Activated CD8-positive, alpha-beta memory T cell treated with anti-CD3 and anti-CD28 coated beads, Interleukin-2, amount 50 U/mL, for 24 hours (primary cell): ENCODE measurements around the gene GPR101.

Source experiments
- DNase-seq: peaks from one replicate; pipeline ENCODE4 v3.0.0-alpha.2; 2020; ENCODE audit errors: extremely low read depth

GPR101 gene, protein sequence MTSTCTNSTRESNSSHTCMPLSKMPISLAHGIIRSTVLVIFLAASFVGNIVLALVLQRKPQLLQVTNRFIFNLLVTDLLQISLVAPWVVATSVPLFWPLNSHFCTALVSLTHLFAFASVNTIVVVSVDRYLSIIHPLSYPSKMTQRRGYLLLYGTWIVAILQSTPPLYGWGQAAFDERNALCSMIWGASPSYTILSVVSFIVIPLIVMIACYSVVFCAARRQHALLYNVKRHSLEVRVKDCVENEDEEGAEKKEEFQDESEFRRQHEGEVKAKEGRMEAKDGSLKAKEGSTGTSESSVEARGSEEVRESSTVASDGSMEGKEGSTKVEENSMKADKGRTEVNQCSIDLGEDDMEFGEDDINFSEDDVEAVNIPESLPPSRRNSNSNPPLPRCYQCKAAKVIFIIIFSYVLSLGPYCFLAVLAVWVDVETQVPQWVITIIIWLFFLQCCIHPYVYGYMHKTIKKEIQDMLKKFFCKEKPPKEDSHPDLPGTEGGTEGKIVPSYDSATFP

GRCh38 chrX:137033774-137034507 lies at the start of gene GPR101:
Gene GPR101 (minus strand): TSS chrX:137033995. CDS start chrX:137031674, 2,321 bp downstream.
- no peak for DNase-seq

DNA sequence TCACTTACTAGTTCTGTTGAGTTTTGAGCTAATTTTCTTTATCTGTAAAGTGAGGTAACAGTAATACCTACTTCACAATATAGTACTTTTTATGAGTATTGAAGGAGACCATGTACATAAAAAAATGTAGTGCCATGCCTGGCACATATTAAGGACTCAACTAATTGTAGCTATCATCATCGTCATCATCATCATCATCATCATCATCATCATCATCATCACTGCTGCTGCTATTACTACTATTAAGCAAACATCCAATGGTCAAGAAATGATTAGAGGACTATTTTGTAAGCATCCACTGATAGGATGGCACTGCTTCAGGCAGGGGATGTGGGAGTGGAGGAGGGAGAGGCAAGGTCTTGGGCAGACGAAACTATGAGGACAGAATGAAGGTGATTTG lies 47.4 kb upstream of the GPR101 start:
- DNase-seq = no peak

DNA sequence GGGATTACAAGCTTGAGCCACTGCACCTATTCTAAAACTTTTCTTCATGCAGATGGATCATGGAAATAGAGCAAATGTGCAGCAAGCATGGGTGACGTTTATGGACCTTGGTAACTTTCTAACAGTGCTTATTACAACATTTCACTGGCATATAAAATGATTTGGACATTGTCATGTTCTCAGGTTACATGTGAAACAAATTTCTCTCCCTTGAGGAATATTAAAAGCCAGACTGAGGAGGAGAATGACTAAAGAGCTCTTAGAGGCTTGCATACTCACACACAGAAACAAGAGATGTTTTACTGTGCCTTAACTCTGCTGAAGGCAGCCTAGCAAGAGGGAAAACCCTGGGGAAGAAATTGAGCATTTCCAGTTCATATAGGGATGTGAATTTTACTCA lies 38.6 kb upstream of the GPR101 start:
- DNase-seq = no peak

DNA sequence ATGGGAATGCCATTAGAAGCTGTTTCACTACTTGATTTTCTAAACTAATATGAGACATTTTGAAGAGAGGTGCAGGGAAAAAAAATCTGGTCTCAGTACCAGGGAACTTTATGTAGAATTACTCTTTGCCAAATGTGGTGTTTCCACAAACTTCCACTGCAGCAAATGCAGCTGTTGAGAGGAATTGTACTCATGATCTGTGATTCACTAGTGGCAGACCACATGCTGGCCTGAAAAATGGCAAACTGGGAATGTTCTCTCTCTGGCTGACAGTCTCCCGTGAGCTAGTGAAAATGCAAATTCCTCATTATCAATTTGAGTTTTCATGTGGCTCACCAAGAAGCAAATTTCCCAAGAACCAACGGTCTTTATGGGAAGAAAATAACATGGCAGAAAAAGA lies 37.8 kb upstream of the GPR101 start:
- DNase-seq = no peak

GRCh38 chrX:137067147-137067546 lies 33.4 kb upstream of the GPR101 start:
- DNase-seq = no peak

- no peak for DNase-seq
These were observed 29.3 kb upstream of the GPR101 start for GRCh38 chrX:137062915-137063617.

DNA sequence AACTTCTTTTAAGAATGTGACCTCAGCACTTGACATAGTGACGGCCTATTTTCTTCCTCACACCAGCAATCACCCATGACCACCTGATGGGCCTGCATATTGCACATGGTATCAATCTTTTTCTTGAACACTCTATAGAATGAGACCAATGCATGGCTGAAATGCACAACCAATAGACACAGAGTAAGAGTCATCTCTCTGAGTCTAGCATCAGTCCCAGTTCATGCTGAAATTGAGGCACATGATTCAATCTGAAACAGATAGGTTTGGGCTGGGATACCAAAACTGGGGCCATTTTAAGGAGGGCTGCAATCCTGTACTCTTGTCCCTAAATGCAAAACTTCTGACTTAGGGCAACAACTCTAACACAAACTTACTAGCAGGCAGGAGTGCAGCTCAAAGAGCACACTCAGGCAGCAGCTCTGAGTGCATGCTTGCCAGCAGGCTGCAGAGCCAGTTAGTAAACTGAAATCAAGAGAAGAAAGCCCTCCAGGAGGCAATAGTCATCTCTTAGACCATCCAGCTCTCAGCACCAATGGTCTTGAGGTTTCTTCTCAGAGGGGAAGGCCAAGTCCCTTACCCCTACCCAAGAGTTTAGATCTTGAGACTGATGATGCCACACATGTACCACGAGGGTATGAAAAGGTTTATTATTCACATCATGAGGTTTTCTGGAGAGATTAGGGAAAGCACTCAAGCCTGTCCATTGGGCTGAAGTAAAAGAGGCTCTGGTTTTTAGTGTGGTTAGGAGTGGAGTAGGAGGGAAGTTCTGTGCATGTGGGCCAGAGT lies 24.7 kb upstream of the GPR101 start:
- no peak for DNase-seq

DNA sequence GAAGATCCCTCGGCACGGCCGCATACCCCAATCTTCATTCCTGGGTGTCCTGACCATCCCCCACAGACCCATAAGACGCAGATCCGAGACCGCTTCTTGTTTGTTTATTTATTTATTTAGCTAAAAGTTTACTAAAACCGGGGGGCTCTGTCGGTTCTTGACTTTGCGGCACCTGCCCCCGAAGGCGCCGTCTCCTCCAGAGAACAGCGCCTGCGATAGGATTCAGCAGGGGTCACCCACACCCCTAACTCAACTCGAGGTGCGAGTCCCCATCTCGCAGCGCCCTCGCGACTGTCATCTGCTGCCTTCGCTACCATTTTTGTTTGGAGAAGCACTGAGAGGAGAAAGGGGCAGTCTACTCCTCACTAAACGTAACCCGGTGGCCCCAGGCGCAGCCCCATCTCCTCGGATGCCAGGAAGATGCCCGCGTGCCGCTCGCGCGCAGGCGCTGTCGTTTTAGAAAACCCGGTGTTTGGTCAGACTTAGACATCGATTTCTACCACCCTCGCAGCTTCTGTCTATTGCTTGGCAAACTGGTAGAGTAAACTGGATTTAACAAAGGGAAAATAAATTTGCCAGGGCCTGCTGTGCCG lies 18.9 kb upstream of the GPR101 start:
- DNase-seq = no peak

DNA sequence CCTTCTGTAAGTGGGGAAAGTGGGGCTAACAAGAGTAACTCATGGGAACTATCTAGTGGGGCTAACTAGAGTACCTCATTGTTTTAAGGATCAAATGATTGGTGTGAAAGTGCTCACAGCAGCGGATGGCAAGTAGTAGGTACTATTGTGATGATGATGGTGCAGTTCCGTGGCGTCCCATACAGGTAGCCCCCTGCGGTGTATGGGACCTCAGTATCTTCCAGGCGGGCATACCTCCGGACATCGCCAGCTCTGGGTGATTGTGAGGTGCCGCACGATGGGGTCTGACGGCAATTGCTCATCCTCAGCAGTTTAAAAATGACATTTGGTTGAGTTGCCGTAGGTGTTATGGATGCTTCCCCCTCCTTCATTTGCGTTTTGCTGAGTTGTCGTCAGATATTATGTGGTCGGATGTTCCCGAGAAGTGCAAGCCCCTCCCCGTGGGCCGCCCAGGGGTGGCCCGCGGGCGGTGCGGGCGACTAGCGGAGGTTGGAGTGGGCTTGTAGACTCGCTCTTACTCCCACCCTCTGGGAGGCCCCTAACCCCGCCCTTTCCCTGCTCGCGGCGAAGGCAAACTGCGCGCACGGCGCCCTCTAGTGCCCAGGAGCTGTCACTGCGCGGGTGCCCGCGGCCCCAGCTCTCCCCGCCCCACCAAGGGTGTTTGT lies 18.3 kb upstream of the GPR101 start:
- peak; percentile 34 for DNase-seq

DNA sequence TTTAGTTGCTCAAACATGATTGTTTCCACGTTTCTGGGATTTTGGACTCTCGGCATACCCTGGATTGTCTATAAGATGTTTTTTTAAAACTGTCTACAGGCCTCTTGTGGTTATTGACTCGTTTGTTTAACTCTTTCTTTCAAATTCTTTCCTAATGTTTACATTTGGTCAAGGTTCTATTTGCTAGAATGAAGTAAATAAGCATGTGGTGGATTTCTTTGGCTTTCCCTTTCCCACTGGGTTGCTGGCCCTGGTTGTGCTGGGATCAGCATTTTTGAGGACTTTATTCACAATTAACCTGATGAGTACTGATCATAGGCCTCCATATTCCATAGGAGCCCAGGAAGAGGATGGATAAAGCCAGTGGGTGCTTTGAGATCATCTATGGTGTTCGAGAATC lies 11.1 kb upstream of the GPR101 start:
- DNase-seq = no peak

DNA sequence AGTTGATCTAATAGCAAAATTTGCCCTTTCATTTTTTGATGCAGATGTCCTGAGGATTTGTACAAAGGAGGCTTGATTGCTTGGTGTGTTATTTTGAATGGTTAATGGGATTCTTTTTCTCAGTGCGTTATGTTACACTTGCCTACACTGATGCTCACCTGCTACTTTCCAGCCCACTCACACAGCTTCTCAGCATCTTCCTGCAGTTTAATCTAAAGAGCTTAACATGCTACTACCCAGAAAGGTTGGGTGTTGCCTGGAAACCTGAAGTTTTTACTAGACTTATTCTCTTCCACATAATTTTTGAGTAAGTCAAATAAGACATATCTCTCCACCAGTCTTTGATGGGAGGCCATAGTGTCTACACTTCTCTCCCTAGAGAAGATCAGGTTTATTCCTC lies 9.9 kb upstream of the GPR101 start:
- no peak for DNase-seq

DNA sequence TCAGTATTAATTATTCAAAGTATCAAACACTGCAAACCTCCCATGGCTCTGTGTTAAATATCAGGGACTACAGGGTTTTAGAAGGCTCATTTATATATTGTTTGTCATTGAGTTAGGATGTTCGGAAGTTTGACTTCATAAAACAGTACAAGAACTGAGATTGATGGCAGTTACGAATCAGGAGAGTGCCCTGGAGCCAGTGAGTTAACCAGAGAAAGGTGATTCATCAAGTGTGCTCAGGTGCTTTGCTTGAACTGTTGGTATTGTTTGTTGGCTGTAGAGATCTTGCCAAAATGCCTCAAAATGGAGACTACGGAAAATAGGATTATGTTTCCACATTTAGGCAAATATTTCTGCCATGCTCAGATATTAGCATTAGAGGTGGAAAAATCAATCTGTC lies 7.5 kb upstream of the GPR101 start:
- DNase-seq = no peak

- DNase-seq = no peak
These were observed 6.5 kb upstream of the GPR101 start for GRCh38 chrX:137040113-137040794.

DNA sequence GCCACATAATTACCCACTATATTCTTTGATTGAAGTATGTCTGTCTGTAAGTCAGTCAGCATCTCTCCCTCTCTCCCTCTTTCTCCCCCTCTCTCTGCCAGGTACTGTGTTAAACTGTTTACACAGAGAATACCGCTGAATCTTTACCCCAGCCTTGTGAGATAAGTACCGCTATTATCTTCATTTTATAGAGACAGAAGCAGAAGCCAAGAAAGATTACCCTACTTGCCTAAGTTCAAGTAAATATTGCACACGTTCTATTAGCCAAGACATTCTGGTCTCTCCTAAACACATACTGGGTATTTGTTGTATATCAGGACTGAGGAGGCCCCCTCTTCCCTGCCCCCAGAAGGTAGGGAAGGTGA lies 695 bp upstream of the GPR101 start:
- no peak for DNase-seq

GRCh38 chrX:137032841-137033773 lies 688 bp downstream of the GPR101 start:
- no peak for DNase-seq

- no peak for DNase-seq
These were observed 1.5 kb downstream of the GPR101 start for GRCh38 chrX:137032341-137032694.

GRCh38 chrX:137031517-137032340 lies 2.1 kb downstream of the GPR101 start:
- DNase-seq = no peak

GRCh38 chrX:137031039-137031438 lies 2.8 kb downstream of the GPR101 start:
- DNase-seq = no peak
